GM19351 (cell line): ENCODE data around the gene IFTAP.

Experiments
- ATAC-seq: cut with Tn5 transposase; IDR thresholded peaks from one replicate; pipeline ENCODE4 v1.9.1; 2021; ENCODE audit warnings: mild to moderate bottlenecking, moderate library complexity; ENCODE audit not compliant: unreplicated experiment

Gene IFTAP

GRCh38 chr11:36596880-36597279, 2.6 kb downstream of the IFTAP start:
- ATAC-seq, result no peak

DNA sequence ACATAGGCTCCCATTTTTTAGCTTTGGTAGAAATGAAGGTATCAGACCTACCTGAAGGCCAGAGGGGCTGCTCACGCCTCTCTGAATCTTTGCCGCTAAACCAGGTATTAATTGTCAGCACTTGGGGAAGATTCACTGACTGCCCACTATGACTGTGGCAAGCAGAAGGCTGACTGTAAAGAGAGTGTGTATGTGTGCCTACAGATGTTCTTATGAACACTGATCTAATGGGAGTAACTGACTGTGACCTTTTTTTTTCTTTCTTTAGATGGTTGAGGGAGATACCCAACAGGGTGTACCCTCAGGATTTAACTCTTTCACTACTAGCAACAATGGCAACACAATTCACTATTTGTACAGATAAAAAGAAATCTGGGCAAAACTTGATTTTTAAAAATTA, 3.7 kb downstream of the IFTAP start, which contains the start of gene RAG2:
Gene RAG2, minus strand, starts transcription at position 186 of the 400 bp plus-strand sequence. CDS start 4,068 bp downstream, outside the sequence.
- no peak for ATAC-seq

DNA sequence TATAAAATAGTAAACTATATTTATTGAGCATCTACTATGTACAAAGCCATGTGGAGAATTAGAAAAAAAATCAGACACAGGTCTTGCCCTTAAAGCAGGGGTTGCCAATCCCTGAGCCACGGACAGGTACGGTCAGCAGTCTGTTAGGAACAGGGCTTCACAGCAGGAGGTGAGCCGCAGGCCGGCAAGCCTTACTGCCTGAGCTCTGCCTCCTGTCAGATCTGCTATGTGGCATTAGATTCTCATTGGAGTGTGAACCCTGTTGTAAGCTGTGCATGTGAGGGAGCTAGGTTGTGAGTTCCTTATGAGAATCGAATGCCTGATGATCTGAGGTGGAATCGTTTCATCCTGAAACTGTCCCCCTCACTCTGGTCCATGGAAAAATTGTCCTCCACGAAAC, 5.9 kb downstream of the IFTAP start:
- no peak for ATAC-seq

GRCh38 chr11:36601155-36601554, 6.9 kb downstream of the IFTAP start:
- ATAC-seq, result no peak

DNA sequence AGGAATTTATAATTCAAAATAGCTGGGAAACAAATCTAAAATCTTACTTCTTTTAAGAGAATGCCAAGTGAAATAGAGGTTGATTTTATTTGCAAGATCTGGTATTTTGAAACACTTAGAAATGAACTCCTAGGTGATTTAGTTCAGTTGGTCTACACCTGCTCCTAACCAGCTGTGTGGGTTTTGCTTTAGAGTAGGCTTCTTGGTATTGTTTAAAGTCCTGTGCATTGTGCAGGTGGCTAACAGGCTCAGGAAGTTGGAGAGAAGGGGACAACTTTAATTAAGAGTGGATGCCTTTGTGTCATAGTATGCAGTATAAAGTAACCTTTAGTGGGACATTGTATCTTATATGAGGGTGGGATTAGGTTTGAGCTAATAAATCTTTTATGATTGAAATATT, 7.8 kb downstream of the IFTAP start:
- ATAC-seq, result no peak

- ATAC-seq, result peak; percentile 61
Observed at GRCh38 chr11:36605221-36606216, 11.2 kb downstream of the IFTAP start.

DNA sequence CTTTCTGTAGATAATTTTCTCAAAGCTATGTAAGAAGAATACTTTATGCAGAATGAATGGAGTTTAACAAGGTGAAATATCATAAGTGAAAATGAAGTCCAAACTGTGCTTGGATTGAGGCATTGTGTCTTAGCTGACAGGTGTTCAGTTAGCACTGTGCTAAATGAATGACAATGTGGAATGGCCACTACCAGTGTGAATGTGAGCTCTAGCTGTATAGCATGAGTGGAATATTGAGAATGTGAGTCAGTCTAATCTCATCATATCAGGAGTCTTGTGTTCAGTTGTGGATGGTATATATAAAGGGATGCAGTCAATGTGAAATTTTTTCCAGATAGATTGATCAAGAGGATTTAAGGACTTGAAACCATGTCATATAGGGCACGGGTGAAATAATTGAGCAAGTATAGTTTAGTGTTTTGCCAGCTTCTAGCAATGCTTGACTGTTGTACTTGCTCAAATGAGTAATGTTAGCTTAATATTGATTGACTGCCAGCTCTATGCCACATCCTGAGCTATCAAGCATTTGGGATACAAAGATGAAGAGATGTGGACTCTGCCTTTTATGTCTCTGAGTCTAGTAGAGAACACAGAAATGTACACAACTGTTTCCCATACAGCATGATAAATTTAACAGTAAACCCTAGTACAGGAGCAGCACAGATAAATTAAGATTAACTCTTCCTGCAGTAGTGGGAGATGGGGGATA, 14.3 kb downstream of the IFTAP start:
- no peak for ATAC-seq

- ATAC-seq, result no peak
Observed at GRCh38 chr11:36609383-36609782, 15.1 kb downstream of the IFTAP start.

GRCh38 chr11:36615826-36616225, 21.5 kb downstream of the IFTAP start:
- no peak for ATAC-seq

GRCh38 chr11:36617543-36618362, 23.5 kb downstream of the IFTAP start:
- no peak for ATAC-seq

- no peak for ATAC-seq
Observed at GRCh38 chr11:36618363-36619047, 24.2 kb downstream of the IFTAP start.

DNA sequence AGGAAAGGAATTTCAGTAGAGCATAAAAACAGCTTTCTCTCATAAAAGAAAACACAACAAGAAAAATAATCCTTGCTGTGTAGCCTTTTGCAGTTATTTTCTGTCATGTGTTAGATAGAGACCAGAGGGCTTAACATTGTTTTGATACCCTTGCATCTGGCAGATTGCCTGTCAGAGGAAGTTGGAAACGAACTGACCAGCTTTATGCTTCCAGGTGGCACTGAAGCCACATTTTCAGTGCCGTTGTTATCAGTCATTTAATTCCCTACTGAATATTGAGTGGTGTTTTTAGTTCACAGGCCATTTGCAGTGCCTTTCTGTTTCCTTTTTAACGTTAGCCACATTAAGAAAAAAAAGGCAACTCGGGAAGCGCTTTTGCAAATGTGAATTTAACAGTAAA, 25.2 kb downstream of the IFTAP start:
- no peak for ATAC-seq

- ATAC-seq, result no peak
Observed at GRCh38 chr11:36620246-36620645, 25.9 kb downstream of the IFTAP start.

DNA sequence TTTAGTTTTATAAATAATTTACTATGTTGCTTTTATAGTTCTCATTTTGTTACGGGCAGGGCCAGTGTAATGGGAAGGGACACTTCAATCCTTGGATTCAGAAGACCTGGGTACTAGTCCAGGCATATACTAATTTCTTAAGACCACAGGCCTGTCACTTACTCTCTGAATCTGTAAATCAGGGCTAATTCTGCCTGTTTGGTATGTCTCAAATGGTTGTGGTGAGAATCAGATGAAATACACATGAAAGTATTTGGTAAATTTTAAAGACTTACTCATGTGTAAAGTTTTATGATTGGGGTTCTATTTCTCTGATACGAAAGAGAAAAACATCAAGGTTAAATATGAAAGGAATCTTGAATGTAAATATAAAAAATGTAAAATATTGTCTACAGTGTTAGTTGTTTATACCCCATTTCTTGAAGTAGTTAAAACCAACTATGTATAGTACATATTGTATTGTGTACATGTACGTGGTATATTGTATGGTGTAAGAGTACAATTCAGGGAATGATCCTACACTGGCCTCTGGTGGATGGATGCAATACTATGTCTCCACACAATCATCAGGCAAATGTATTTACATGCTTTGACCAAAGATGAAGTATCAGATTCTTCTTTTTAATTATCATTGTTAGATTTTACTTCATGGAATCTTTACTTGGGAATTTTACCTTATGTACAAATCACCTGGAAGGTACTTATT, 28.3 kb downstream of the IFTAP start:
- ATAC-seq, result peak; percentile 79

GRCh38 chr11:36623494-36623893, 29.2 kb downstream of the IFTAP start:
- ATAC-seq, result no peak

GRCh38 chr11:36627006-36627405, 32.7 kb downstream of the IFTAP start:
- ATAC-seq, result no peak

DNA sequence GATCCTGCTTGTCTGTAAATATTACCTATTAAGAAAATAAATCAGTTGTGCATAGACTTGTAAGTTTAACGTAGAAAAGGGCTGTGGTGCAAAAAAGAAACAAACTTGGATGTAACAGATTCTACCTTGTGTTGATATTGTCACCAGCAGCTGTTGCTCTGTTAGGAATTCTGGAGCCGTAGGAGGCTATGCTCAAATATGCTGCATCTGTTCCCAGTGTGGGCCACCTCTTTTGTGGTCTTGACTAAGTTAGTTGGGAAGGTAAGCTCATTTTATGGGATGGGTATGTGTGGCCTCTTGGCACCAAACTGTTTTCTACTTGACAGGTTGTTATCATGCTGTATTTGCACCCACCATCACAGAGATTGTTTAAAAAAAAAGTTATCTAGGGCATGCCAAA, 33.2 kb downstream of the IFTAP start:
- no peak for ATAC-seq

DNA sequence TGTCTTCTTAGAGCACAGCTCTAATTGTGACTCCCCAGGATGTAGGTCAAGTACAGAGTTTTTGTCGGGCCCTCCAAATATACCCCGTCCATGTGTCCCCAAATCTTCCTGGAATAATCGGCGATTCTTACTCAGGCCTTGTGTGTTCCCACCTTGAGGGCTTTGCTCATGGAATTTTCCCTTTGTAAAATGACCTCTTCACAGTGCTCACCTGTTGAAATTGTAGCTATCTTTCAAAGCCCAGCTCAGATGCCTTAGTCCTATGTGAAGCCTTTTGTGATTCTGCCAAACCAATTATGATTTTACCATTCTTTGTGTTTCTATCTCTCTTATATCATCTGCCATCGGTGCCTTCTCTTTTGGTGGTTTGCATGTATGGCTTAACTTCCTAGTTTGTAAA, 33.8 kb downstream of the IFTAP start:
- no peak for ATAC-seq

DNA sequence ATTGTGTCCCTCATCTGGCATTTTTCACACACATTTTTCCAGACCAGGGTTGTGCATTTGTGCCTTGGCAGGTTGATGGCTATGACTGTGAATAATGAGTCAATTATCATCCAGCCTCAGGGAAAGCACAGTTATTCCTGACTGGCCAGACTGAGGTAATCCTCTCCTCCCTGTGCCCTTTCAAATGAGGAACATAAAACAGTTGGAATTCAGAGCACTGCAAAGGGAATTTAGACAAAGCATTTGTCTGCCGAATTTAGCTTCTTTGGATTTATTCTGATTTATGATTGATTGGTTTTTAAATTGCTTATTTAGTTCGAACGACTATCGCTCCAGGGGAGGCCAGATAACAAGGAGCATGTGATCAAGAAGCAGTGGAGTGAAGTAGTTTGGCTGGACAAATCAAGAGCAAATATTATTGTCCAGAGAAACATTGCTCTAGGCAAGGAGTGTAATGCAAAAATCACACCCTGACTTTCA, 34.5 kb downstream of the IFTAP start:
- no peak for ATAC-seq

- peak; percentile 91 for ATAC-seq
Observed at GRCh38 chr11:36631774-36632173, 37.5 kb downstream of the IFTAP start.
